Activated CD8-positive, alpha-beta T cell treated with anti-CD3 and anti-CD28 coated beads for 36 hours (primary cell): ENCODE data around the gene WSCD2. TPM values are rescaled to one million over a fixed set of nuclear protein-coding genes. Genes with fewer than 3 reads are reported as not detected.

ENCODE experiments used
- ATAC-seq: fragments of 200-7000 bp; cut with Tn5 transposase; one replicate; pipeline ENCODE4 v1.10.0; 2021; ENCODE audit warnings: mild to moderate bottlenecking, moderate library complexity
- CTCF ChIA-PET: fragments of 350-600 bp; sonication (Branson Sonifier 250); formaldehyde crosslinking; loops from one replicate; lab custom pipeline; 2021; ENCODE audit warnings: antibody characterized with exemption; lab: Charles Lee
- POLR2A ChIA-PET: fragments of 350-600 bp; sonication (Branson Sonifier 250); formaldehyde crosslinking; loops from one replicate; lab custom pipeline; 2021; ENCODE audit warnings: antibody characterized with exemption; lab: Charles Lee
- DNase-seq: peaks from one replicate; pipeline ENCODE4 v3.0.0-alpha.2; 2020
- H3K27ac Mint-ChIP-seq: one replicate; pipeline ENCODE4 v1.8.0; 2021; ENCODE audit warnings: mild to moderate bottlenecking, mixed read lengths
- H3K27me3 Mint-ChIP-seq: one replicate; pipeline ENCODE4 v1.8.0; 2021; ENCODE audit warnings: mixed read lengths
- H3K36me3 Mint-ChIP-seq: one replicate; pipeline ENCODE4 v1.8.0; 2021; ENCODE audit warnings: low read depth, mixed read lengths
- H3K4me1 Mint-ChIP-seq: one replicate; pipeline ENCODE4 v1.8.0; 2021; ENCODE audit warnings: low read depth, mixed read lengths
- H3K4me3 Mint-ChIP-seq: one replicate; pipeline ENCODE4 v1.8.0; 2021; ENCODE audit warnings: mild to moderate bottlenecking, moderate library complexity, mixed read lengths
- H3K9me3 Mint-ChIP-seq: one replicate; pipeline ENCODE4 v1.8.0; 2021; ENCODE audit warnings: mixed read lengths
- intact Hi-C: fragments of 100-400 bp; cut with micrococcal nuclease; formaldehyde crosslinking; loops from one replicate; pipeline ENCODE4 v1.10.0; 2022
- total RNA-seq, 2 experiments: library from RNA; stranded (reverse); gene quantifications; one replicate each; pipeline ENCODE4 v1.2.3, GENCODE V29; 2021
- TF ChIP-seq, protein P1 (sequence below): fragments of 200-600 bp; IDR thresholded peaks from one replicate; pipeline ENCODE4 v1.8.0; 2022; ENCODE audit warnings: antibody characterized with exemption, mild to moderate bottlenecking

The WSCD2 gene
- total RNA-seq, 2 experiments from 2014 or later: not detected

DNA sequence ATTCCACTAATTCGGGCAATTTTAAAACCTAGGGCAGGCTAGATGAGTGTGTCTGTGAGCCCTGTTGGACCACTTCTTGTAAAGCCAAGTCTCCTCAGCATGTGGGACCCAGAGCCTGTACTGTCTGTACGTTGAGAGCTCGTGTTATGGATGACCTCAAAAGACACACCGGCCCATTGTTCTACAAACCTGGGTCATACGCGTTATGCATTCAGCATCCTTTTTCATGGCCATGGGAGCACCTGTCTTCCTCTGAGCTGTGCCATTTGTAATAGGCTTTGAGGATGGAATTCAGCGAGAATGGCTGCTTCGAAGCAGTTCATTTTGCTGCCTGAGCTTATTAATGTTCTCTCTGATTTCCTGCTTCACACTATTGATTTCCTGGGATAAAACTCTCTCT lies 15.0 kb downstream of the WSCD2 start:
- ATAC-seq (no peak), DNase-seq (no peak)
- no peak overlapping the region for H3K27ac Mint-ChIP-seq
- H3K27me3 Mint-ChIP-seq: peaks cover 4% of the 10 kb centered on the region
- no peaks in the 10 kb centered on the region for H3K4me1 Mint-ChIP-seq
- intact Hi-C loops: no loop called here
- no peaks in the 10 kb centered on the region for H3K9me3 Mint-ChIP-seq
- TF ChIP-seq, protein P1, sequence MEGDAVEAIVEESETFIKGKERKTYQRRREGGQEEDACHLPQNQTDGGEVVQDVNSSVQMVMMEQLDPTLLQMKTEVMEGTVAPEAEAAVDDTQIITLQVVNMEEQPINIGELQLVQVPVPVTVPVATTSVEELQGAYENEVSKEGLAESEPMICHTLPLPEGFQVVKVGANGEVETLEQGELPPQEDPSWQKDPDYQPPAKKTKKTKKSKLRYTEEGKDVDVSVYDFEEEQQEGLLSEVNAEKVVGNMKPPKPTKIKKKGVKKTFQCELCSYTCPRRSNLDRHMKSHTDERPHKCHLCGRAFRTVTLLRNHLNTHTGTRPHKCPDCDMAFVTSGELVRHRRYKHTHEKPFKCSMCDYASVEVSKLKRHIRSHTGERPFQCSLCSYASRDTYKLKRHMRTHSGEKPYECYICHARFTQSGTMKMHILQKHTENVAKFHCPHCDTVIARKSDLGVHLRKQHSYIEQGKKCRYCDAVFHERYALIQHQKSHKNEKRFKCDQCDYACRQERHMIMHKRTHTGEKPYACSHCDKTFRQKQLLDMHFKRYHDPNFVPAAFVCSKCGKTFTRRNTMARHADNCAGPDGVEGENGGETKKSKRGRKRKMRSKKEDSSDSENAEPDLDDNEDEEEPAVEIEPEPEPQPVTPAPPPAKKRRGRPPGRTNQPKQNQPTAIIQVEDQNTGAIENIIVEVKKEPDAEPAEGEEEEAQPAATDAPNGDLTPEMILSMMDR: no peak
- H3K36me3 Mint-ChIP-seq: no peaks in the 10 kb centered on the region
- H3K4me3 Mint-ChIP-seq: no peak overlapping the region
- ChIA-PET POLR2A (interaction anchor here (0.6 to 1.3 kb wide), 2 partner anchors 11 to 77 kb away, joined by 3 to 4 read pairs; no protein-coding TSS in a partner anchor), CTCF (no interaction called here)

DNA sequence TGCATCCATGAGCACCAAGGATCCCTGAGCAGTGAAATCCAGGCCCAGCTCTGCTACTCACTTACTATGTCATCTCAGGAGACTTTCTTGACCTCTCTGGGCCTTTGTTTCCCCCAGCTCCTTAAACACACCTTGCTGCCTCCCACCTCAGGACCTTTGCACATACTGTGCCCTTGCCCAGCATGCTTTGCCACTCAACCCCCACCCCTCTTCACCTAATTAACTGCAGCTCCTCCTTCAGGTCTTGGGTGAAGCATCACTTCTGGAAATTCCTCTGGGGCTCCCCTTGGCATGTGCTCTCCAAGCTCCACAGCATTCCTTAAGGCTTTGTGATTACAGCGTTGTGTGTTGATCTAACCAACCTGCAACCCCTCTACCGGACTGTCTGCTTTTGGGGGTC lies 15.9 kb downstream of the WSCD2 start:
- Mint-ChIP-seq H3K27ac (no peak overlapping the region), H3K4me1 (no peaks in the 10 kb centered on the region), H3K4me3 (no peak overlapping the region), H3K27me3 (peaks cover 4% of the 10 kb centered on the region), H3K36me3 (no peaks in the 10 kb centered on the region), H3K9me3 (no peaks in the 10 kb centered on the region)
- TF ChIP-seq, protein P1: no peak
- DNase-seq (no peak), ATAC-seq (no peak)
- POLR2A ChIA-PET: interaction anchor here (0.7 to 1.3 kb wide), 2 partner anchors 10 kb away, joined by 3 to 4 read pairs; no protein-coding TSS in a partner anchor
- CTCF ChIA-PET: no interaction called here
- intact Hi-C loops: no loop called here

DNA sequence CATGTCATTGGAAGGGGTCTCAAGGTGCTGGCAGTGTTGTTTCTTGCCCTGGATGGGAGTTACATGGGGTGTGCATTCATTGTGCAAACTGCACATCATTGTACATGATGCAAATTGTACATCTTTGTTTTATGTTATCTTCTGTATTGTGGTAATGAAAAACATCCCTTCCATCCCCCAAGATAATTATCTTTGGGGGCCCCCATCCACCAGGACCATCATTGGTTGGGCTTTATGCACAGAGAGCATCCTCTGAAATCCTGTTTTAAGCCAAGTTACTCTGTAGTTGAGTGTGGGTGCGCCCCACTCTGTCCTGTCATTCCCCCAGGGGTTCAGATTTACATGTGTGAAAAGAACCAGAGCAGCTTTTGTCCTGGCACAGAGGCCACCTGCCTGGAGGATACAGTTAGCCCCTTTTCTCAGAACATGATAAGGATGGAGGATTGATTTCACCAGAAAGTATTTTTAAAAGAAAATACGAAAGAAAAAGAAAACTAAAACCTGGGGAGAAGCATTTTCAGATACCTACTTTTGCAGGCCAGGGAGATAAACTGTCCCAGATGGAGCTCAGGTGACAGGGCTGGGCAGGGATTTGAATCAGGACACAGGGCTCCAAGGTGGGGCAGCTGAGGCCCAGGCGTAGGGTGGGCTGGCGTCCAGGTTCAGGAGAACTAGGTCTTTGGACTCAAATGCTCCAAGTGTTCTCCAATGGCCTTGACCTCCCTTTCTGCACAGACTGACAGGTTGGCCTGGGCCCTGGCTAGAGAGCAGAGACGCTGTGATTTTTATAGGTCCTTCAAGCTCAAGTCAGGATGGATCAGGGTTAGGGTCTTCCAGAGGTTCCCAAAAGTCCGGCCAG lies 17.2 kb downstream of the WSCD2 start:
- ChIA-PET CTCF (no interaction called here), POLR2A (no interaction called here)
- Mint-ChIP-seq H3K4me3 (no peak overlapping the region), H3K27me3 (peaks cover 4% of the 10 kb centered on the region), H3K4me1 (no peaks in the 10 kb centered on the region), H3K9me3 (no peaks in the 10 kb centered on the region), H3K36me3 (no peaks in the 10 kb centered on the region), H3K27ac (no peak overlapping the region)
- no peak for ATAC-seq
- TF ChIP-seq, protein P1: no peak
- intact Hi-C loops: no loop called here
- no peak for DNase-seq

DNA sequence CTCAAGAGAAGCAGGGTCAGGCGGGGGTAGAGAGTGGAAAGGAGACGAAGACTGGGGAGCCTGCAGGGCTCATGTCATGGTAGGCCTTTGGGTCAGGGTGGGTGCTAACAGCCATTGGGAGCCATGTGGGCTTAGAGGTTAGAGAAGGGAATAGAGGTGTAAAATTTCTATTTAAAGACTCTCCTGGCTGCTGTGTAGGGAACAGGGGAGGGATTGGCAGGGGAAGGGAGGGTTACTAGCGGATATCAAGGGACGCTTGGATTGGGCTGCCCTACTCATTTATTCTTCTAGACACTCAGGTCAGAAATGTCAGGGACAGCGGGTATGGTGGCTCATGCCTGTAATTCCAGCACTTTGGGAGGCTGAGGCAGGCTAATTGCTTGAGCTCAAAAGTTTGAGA lies 18.2 kb downstream of the WSCD2 start:
- intact Hi-C loops: no loop called here
- Mint-ChIP-seq H3K36me3 (no peaks in the 10 kb centered on the region), H3K27ac (no peak overlapping the region), H3K27me3 (peaks cover 4% of the 10 kb centered on the region), H3K4me1 (no peaks in the 10 kb centered on the region), H3K9me3 (no peaks in the 10 kb centered on the region), H3K4me3 (no peak overlapping the region)
- ATAC-seq: no peak
- ChIA-PET POLR2A (no interaction called here), CTCF (no interaction called here)
- no peak for DNase-seq
- TF ChIP-seq, protein P1: no peak

DNA sequence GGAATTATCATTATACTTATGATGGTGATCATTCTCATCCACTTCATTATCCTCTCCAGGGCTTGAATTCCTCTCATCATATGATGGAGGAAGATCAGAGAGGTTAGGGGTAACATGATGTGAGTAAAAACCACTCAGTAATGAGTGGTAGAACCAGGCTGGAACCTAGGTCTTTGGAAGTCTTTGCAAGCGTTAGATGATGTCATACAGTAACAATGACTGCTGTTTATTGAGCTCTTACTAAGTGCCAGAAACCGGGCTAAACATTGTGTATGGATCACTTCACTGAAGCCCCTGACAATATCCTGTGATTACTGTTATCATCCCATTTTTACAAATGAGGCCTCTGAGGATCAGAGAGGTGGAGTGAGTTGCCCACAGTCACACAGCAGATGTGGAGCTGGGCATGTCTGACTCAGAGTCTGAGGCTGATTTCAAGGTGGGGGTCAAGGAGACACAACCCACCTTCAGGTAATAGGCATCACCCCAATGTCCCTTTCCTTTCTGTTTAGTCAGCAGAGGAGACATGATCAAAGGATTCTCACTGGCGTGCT lies 19.5 kb downstream of the WSCD2 start:
- no peak overlapping the region for H3K4me3 Mint-ChIP-seq
- H3K27me3 Mint-ChIP-seq: peaks cover 2% of the 10 kb centered on the region
- ChIA-PET CTCF (no interaction called here), POLR2A (no interaction called here)
- ATAC-seq: no peak
- no peaks in the 10 kb centered on the region for H3K4me1 Mint-ChIP-seq
- intact Hi-C loops: no loop called here
- DNase-seq: no peak
- H3K36me3 Mint-ChIP-seq: no peaks in the 10 kb centered on the region
- H3K9me3 Mint-ChIP-seq: peaks cover under 1% of the 10 kb centered on the region
- no peak overlapping the region for H3K27ac Mint-ChIP-seq
- TF ChIP-seq, protein P1: no peak
